Mesendoderm (in vitro differentiated cells): ENCODE measurements around the gene MMP28.

Experiments
- DNase-seq: peaks from one replicate; pipeline ENCODE4 v3.0.0; 2013
- H2AK5ac ChIP-seq: 2 replicates; pipeline ENCODE4 v1.6.1; 2013; ENCODE audit warnings: low read length, inconsistent platforms
- H2BK120ac ChIP-seq: 2 replicates; pipeline ENCODE4 v1.6.1; 2013; ENCODE audit warnings: low read depth, mild to moderate bottlenecking, low read length, moderate library complexity, mixed read lengths
- H2BK15ac ChIP-seq: replicated peaks from 2 replicates; pipeline ENCODE4 v1.6.1; 2013; ENCODE audit warnings: low read depth, mild to moderate bottlenecking, moderate library complexity
- H2BK5ac ChIP-seq: 2 replicates; pipeline ENCODE4 v1.6.1; 2013; ENCODE audit warnings: low read length, inconsistent platforms
- H3K18ac ChIP-seq: 2 replicates; pipeline ENCODE4 v1.6.1; 2013; ENCODE audit warnings: mild to moderate bottlenecking, low read length, mixed read lengths
- H3K23ac ChIP-seq: one replicate; pipeline ENCODE4 v1.6.1; 2013; ENCODE audit warnings: low read length
- H3K27ac ChIP-seq: 2 replicates; pipeline ENCODE4 v1.5.1; 2013; ENCODE audit warnings: low read depth, mild to moderate bottlenecking, inconsistent platforms, low read length, moderate library complexity
- H3K27me3 ChIP-seq: 2 replicates; pipeline ENCODE4 v1.6.1; 2013; ENCODE audit warnings: low read length, control low read depth, mild to moderate bottlenecking, inconsistent platforms; ENCODE audit not compliant: insufficient read depth, poor library complexity
- H3K36me3 ChIP-seq: 2 replicates; pipeline ENCODE4 v1.6.1; 2013; ENCODE audit warnings: low read length, inconsistent platforms; ENCODE audit not compliant: control insufficient read depth, insufficient read depth
- H3K4ac ChIP-seq: one replicate; pipeline ENCODE4 v1.6.1; 2013; ENCODE audit warnings: low read depth, mild to moderate bottlenecking, low read length, moderate library complexity
- H3K4me1 ChIP-seq: 2 replicates; pipeline ENCODE4 v1.6.1; 2013; ENCODE audit warnings: low read depth, low read length, inconsistent platforms; ENCODE audit not compliant: control insufficient read depth
- H3K4me2 ChIP-seq: 2 replicates; pipeline ENCODE4 v1.6.1; 2013; ENCODE audit warnings: low read length
- H3K4me3 ChIP-seq: 2 replicates; pipeline ENCODE4 v1.5.1; 2013; ENCODE audit warnings: mild to moderate bottlenecking, low read length
- H3K56ac ChIP-seq: one replicate; pipeline ENCODE4 v1.6.1; 2013; ENCODE audit warnings: low read length
- H3K79me1 ChIP-seq: 2 replicates; pipeline ENCODE4 v1.6.1; 2013; ENCODE audit warnings: low read length, inconsistent platforms
- H3K79me2 ChIP-seq: 2 replicates; pipeline ENCODE4 v1.6.1; 2013; ENCODE audit warnings: mild to moderate bottlenecking, low read length; ENCODE audit not compliant: control insufficient read depth, insufficient read depth
- H3K9ac ChIP-seq: 2 replicates; pipeline ENCODE4 v1.6.1; 2013; ENCODE audit warnings: low read length, inconsistent platforms
- H4K5ac ChIP-seq: one replicate; pipeline ENCODE4 v1.6.1; 2013; ENCODE audit warnings: low read length
- H4K8ac ChIP-seq: one replicate; pipeline ENCODE4 v1.6.1; 2013; ENCODE audit warnings: low read depth, mild to moderate bottlenecking, control low read depth, low read length, moderate library complexity
- WGBS: extraction: QIAGEN DNeasy Blood & Tissue Kit; methylation state at CpG from one replicate; pipeline ENCODE4 v1.1.7; 2013; ENCODE audit warnings: low lambda C conversion rate, missing lambda C conversion rate; ENCODE audit not compliant: insufficient coverage; ENCODE audit errors: extremely low coverage; 5-methylcytosine and 5-hydroxymethylcytosine counted together

The MMP28 gene

GRCh38 chr17:35734396-35734795, 61.0 kb downstream of the MMP28 start:
- no CpG with 5 or more reads among the region's 7 CpGs for WGBS
- Histone ChIP-seq H3K4ac (no peak overlapping the region), H3K56ac (no peak overlapping the region), H3K27me3 (no peaks in the 10 kb centered on the region), H4K8ac (no peak overlapping the region), H3K23ac (no peak overlapping the region), H4K5ac (no peak overlapping the region), H3K79me1 (no peaks in the 10 kb centered on the region), H3K79me2 (no peaks in the 10 kb centered on the region), H3K27ac (no peak overlapping the region), H2BK15ac (no peak overlapping the region), H3K9ac (no peak overlapping the region), H2BK5ac (no peak overlapping the region), H2AK5ac (no peak overlapping the region), H2BK120ac (no peak overlapping the region), H3K36me3 (no peaks in the 10 kb centered on the region), H3K18ac (no peak overlapping the region), H3K4me3 (no peak overlapping the region), H3K4me2 (no peak overlapping the region), H3K4me1 (peaks cover 11% of the 10 kb centered on the region)
- no peak for DNase-seq

- no peak overlapping the region for H3K56ac ChIP-seq
- no peaks in the 10 kb centered on the region for H3K36me3 ChIP-seq
- no CpG with 5 or more reads among the region's 6 CpGs for WGBS
- no peak overlapping the region for H2BK120ac ChIP-seq
- no peak overlapping the region for H3K27ac ChIP-seq
- no peak overlapping the region for H3K18ac ChIP-seq
- no peak overlapping the region for H3K9ac ChIP-seq
- H3K4me2 ChIP-seq: no peak overlapping the region
- H4K5ac ChIP-seq: no peak overlapping the region
- H3K27me3 ChIP-seq: no peaks in the 10 kb centered on the region
- no peak overlapping the region for H2AK5ac ChIP-seq
- H3K79me2 ChIP-seq: no peaks in the 10 kb centered on the region
- H2BK15ac ChIP-seq: no peak overlapping the region
- no peak overlapping the region for H2BK5ac ChIP-seq
- H3K4me3 ChIP-seq: no peak overlapping the region
- DNase-seq: peak; percentile 80
- no peak overlapping the region for H3K4ac ChIP-seq
- H3K79me1 ChIP-seq: no peaks in the 10 kb centered on the region
- H3K4me1 ChIP-seq: peaks cover 17% of the 10 kb centered on the region
- no peak overlapping the region for H4K8ac ChIP-seq
- no peak overlapping the region for H3K23ac ChIP-seq
Measured at GRCh38 chr17:35733366-35733765, 62.1 kb downstream of the MMP28 start.

GRCh38 chr17:35732806-35733136, 62.7 kb downstream of the MMP28 start:
- H3K4me1 ChIP-seq: peaks cover 17% of the 10 kb centered on the region
- no peaks in the 10 kb centered on the region for H3K27me3 ChIP-seq
- no peak overlapping the region for H3K9ac ChIP-seq
- no peak overlapping the region for H3K56ac ChIP-seq
- H3K79me1 ChIP-seq: no peaks in the 10 kb centered on the region
- no peak overlapping the region for H3K23ac ChIP-seq
- no CpG with 5 or more reads among the region's 1 CpG for WGBS
- H3K4ac ChIP-seq: no peak overlapping the region
- H2BK15ac ChIP-seq: no peak overlapping the region
- no peak overlapping the region for H3K27ac ChIP-seq
- no peak overlapping the region for H3K4me3 ChIP-seq
- H3K18ac ChIP-seq: no peak overlapping the region
- no peak overlapping the region for H2BK5ac ChIP-seq
- H3K36me3 ChIP-seq: no peaks in the 10 kb centered on the region
- no peak overlapping the region for H2AK5ac ChIP-seq
- H3K4me2 ChIP-seq: no peak overlapping the region
- no peaks in the 10 kb centered on the region for H3K79me2 ChIP-seq
- H4K8ac ChIP-seq: no peak overlapping the region
- no peak overlapping the region for H2BK120ac ChIP-seq
- H4K5ac ChIP-seq: no peak overlapping the region
- no peak for DNase-seq

GRCh38 chr17:35731917-35732805, 63.3 kb downstream of the MMP28 start:
- Histone ChIP-seq H3K18ac (peak overlapping the region; percentile 96), H3K4ac (peak overlapping the region; percentile 86), H3K4me1 (peaks cover 21% of the 10 kb centered on the region), H3K56ac (peak overlapping the region; percentile 73), H2BK120ac (peak overlapping the region; percentile 51), H3K4me2 (peak overlapping the region; percentile 73), H3K79me2 (no peaks in the 10 kb centered on the region), H4K8ac (no peak overlapping the region), H2BK5ac (no peak overlapping the region), H2AK5ac (no peak overlapping the region), H3K23ac (peak overlapping the region; percentile 67), H3K27me3 (no peaks in the 10 kb centered on the region), H3K36me3 (no peaks in the 10 kb centered on the region), H3K9ac (peak overlapping the region; percentile 69), H3K79me1 (no peaks in the 10 kb centered on the region), H3K27ac (no peak overlapping the region), H2BK15ac (peak overlapping the region; percentile 47), H4K5ac (no peak overlapping the region), H3K4me3 (peak overlapping the region; percentile 41)
- DNase-seq: no peak
- WGBS: no CpG with 5 or more reads among the region's 47 CpGs

- Histone ChIP-seq H3K4ac (peak within 1 kb of the TSS; percentile 86), H3K36me3 (no peaks in the 10 kb centered on the region), H3K18ac (peak within 1 kb of the TSS; percentile 96), H4K8ac (no peak within 1 kb of the TSS), H3K23ac (peak within 1 kb of the TSS; percentile 67), H3K27ac (no peak within 1 kb of the TSS), H2BK120ac (peak within 1 kb of the TSS; percentile 51), H2AK5ac (no peak within 1 kb of the TSS), H4K5ac (no peak within 1 kb of the TSS), H3K4me3 (peak within 1 kb of the TSS; percentile 41), H3K27me3 (no peaks in the 10 kb centered on the region), H3K79me1 (no peaks in the 10 kb centered on the region), H3K9ac (peak within 1 kb of the TSS; percentile 69), H3K4me1 (peaks cover 23% of the 10 kb centered on the region), H2BK5ac (no peak within 1 kb of the TSS), H3K4me2 (peak within 1 kb of the TSS; percentile 73), H3K79me2 (no peaks in the 10 kb centered on the region), H2BK15ac (peak within 1 kb of the TSS; percentile 47), H3K56ac (peak within 1 kb of the TSS; percentile 73)
- WGBS: no CpG with 5 or more reads among the region's 44 CpGs
- DNase-seq: peak; percentile 82
Measured at GRCh38 chr17:35731239-35731916, 64.1 kb downstream of the MMP28 start, which contains the start of gene RASL10B. Gene RASL10B (plus strand): TSS chr17:35731639. CDS start chr17:35735185, 3,546 bp downstream.
